ENCODE measurements around the gene SPDYE8. TPM values are rescaled to one million over a fixed set of nuclear protein-coding genes. Genes with fewer than 3 reads are reported as not detected.

SPDYE8 gene
- total RNA-seq, 1 donor from 2014 or later = not detected

Other genes starting within 250 kb of the SPDYE8 start
- gene TYW1B, start 201.6 kb downstream of the SPDYE8 start, total RNA-seq = 0.92 TPM
- 21.1 TPM for gene POM121, start 104.7 kb downstream of the SPDYE8 start, total RNA-seq
- gene TRIM74, start 60.3 kb downstream of the SPDYE8 start, total RNA-seq = 0.78 TPM
- not detected for gene SPDYE11, start 28.1 kb upstream of the SPDYE8 start, total RNA-seq
- gene SPDYE9, start 56.3 kb upstream of the SPDYE8 start, total RNA-seq = not detected

All from cardiac septum (tissue), 1 donor.